SK-N-MC (cell line): ENCODE results near the gene TGFBR3.

Source experiments
- EZH2 ChIP-seq: fragments of 200-600 bp; sonication (generic); IDR thresholded peaks from one replicate; pipeline ENCODE4 v1.6.1; 2017; ENCODE audit warnings: antibody characterized with exemption
- FOXP2 ChIP-seq: optimal IDR thresholded peaks from 2 replicates; pipeline ENCODE3; 2011; ENCODE audit warnings: mild to moderate bottlenecking, moderate library complexity; ENCODE audit not compliant: insufficient read depth; ENCODE audit errors: extremely low read length, control extremely low read depth
- POLR2AphosphoS5 ChIP-seq: IDR thresholded peaks from 2 replicates; pipeline ENCODE4 v1.6.1; 2012; ENCODE audit warnings: mild to moderate bottlenecking, low read depth, low read length, borderline replicate concordance

DNA sequence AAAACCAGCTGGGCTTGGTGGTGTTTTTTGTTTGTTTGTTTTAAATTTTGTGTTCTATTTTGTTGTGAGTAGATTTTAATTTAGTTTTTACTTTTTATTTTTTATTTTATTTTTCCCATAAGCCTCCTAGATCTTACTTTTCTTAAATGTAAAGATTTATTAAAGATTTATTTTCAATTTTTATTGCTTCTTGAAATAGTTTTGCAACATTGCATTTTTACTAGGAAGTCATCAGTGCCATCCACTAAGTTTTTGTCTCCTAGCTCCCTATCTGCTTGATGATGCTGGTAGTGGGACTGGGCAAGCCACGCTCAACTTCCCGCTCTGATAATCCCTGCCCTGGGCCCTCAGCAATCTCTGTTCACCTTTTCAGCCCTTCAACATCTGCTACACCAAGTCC lies 209.9 kb downstream of the TGFBR3 start:
- TF ChIP-seq POLR2AphosphoS5 (no peak), EZH2 (no peak), FOXP2 (no peak)
